H9 (cell line): ENCODE results near the gene DGKB. TPM values are rescaled to one million over a fixed set of nuclear protein-coding genes. Genes with fewer than 3 reads are reported as not detected.

Source experiments
- DNase-seq: peaks from one replicate; pipeline ENCODE4 v3.0.0-alpha.2; 2017
- H2AFZ ChIP-seq: one replicate; pipeline ENCODE4 v1.6.1; 2013; ENCODE audit warnings: mild to moderate bottlenecking, low read length, control low read depth, moderate library complexity
- H2AK5ac ChIP-seq: 2 replicates; pipeline ENCODE4 v1.6.1; 2013; ENCODE audit warnings: low read length, control low read depth, mixed read lengths; ENCODE audit not compliant: insufficient read length
- H2BK120ac ChIP-seq: one replicate; pipeline ENCODE4 v1.6.1; 2013; ENCODE audit warnings: low read depth, mild to moderate bottlenecking, low read length, control low read depth, inconsistent platforms; ENCODE audit not compliant: poor library complexity, severe bottlenecking
- H2BK12ac ChIP-seq: 2 replicates; pipeline ENCODE4 v1.6.1; 2013; ENCODE audit warnings: low read length, control low read depth, mixed read lengths, low read depth; ENCODE audit not compliant: insufficient read length
- H2BK15ac ChIP-seq: 2 replicates; pipeline ENCODE4 v1.6.1; 2013; ENCODE audit warnings: low read depth, low read length, control low read depth
- H2BK20ac ChIP-seq: one replicate; pipeline ENCODE4 v1.6.1; 2013; ENCODE audit warnings: low read depth, mild to moderate bottlenecking, low read length, control low read depth, inconsistent platforms; ENCODE audit not compliant: poor library complexity, severe bottlenecking
- H2BK5ac ChIP-seq: 2 replicates; pipeline ENCODE4 v1.6.1; 2013; ENCODE audit warnings: low read length, control low read depth, mixed read lengths; ENCODE audit not compliant: insufficient read length
- H3K14ac ChIP-seq: 2 replicates; pipeline ENCODE4 v1.6.1; 2013; ENCODE audit warnings: low read length, control low read depth; ENCODE audit not compliant: insufficient read depth
- H3K18ac ChIP-seq: 2 replicates; pipeline ENCODE4 v1.6.1; 2013; ENCODE audit warnings: low read depth, mild to moderate bottlenecking, mixed read lengths, low read length, control low read depth; ENCODE audit not compliant: insufficient read length
- H3K23ac ChIP-seq: 2 replicates; pipeline ENCODE4 v1.6.1; 2013; ENCODE audit warnings: low read length, control low read depth, mixed read lengths, low read depth; ENCODE audit not compliant: insufficient read length
- H3K23me2 ChIP-seq: 2 replicates; pipeline ENCODE4 v1.6.1; 2013; ENCODE audit warnings: low read depth, mild to moderate bottlenecking, mixed read lengths, low read length, control low read depth; ENCODE audit not compliant: insufficient read length, poor library complexity, severe bottlenecking
- H3K27ac ChIP-seq: 2 replicates; pipeline ENCODE4 v1.5.1; 2013; ENCODE audit warnings: low read length, control low read depth, mixed read lengths, low read depth; ENCODE audit not compliant: insufficient read length
- H3K27me3 ChIP-seq: 2 replicates; pipeline ENCODE4 v1.6.1; 2013; ENCODE audit warnings: low read length, control low read depth, inconsistent platforms; ENCODE audit not compliant: insufficient read depth
- H3K4ac ChIP-seq: 2 replicates; pipeline ENCODE4 v1.6.1; 2013; ENCODE audit warnings: low read depth, mild to moderate bottlenecking, control low read depth, inconsistent platforms, low read length, moderate library complexity
- H3K4me1 ChIP-seq: 2 replicates; pipeline ENCODE4 v1.6.1; 2013; ENCODE audit warnings: low read length, control low read depth, inconsistent platforms; ENCODE audit not compliant: insufficient read depth
- H3K4me2 ChIP-seq: 2 replicates; pipeline ENCODE4 v1.6.1; 2013; ENCODE audit warnings: low read length, control low read depth, mixed read lengths; ENCODE audit not compliant: insufficient read length, insufficient read depth
- H3K56ac ChIP-seq: 2 replicates; pipeline ENCODE4 v1.6.1; 2013; ENCODE audit warnings: low read depth, mild to moderate bottlenecking, mixed read lengths, low read length, control low read depth; ENCODE audit not compliant: insufficient read length
- H3K79me1 ChIP-seq: 2 replicates; pipeline ENCODE4 v1.6.1; 2013; ENCODE audit warnings: low read depth, mild to moderate bottlenecking, moderate library complexity, low read length, control low read depth, inconsistent platforms; ENCODE audit not compliant: insufficient read depth, poor library complexity, severe bottlenecking
- H3K79me2 ChIP-seq: 2 replicates; pipeline ENCODE4 v1.6.1; 2013; ENCODE audit warnings: low read length, control low read depth, inconsistent platforms; ENCODE audit not compliant: insufficient read depth
- H3K9ac ChIP-seq: 2 replicates; pipeline ENCODE4 v1.6.1; 2013; ENCODE audit warnings: low read length, control low read depth, mixed read lengths; ENCODE audit not compliant: insufficient read length; ENCODE audit errors: extremely low read depth
- H3K9me3 ChIP-seq: one replicate; pipeline ENCODE4 v1.6.1; 2013; ENCODE audit warnings: low read depth, low read length, inconsistent platforms; ENCODE audit not compliant: control insufficient read depth
- H3T11ph ChIP-seq: one replicate; pipeline ENCODE4 v1.6.1; 2013; ENCODE audit warnings: mild to moderate bottlenecking, low read length, control low read depth, inconsistent platforms
- H4K20me1 ChIP-seq: one replicate; pipeline ENCODE4 v1.6.1; 2013; ENCODE audit not compliant: control insufficient read depth, insufficient read length, insufficient read depth
- H4K5ac ChIP-seq: 2 replicates; pipeline ENCODE4 v1.6.1; 2013; ENCODE audit warnings: low read depth, mild to moderate bottlenecking, mixed read lengths, low read length, control low read depth; ENCODE audit not compliant: insufficient read length
- H4K8ac ChIP-seq: replicated peaks from 2 replicates; pipeline ENCODE4 v1.6.1; 2013; ENCODE audit warnings: low read length, control low read depth, mixed read lengths, low read depth; ENCODE audit not compliant: insufficient read length
- H4K91ac ChIP-seq: 2 replicates; pipeline ENCODE4 v1.6.1; 2013; ENCODE audit warnings: low read depth, mild to moderate bottlenecking, moderate library complexity, mixed read lengths, low read length, control low read depth; ENCODE audit not compliant: insufficient read length
- H3K27ac Mint-ChIP-seq, 3 experiments: 2 replicates in 2 of 3; 3 replicates in 1 of 3; pipeline ENCODE4 v1.8.0; 2020 to 2021; ENCODE audit warnings: mixed read lengths in 3 of 3, mild to moderate bottlenecking in 1 of 3, moderate library complexity in 1 of 3
- H3K27me3 Mint-ChIP-seq: 2 replicates; pipeline ENCODE4 v1.8.0; 2021; ENCODE audit warnings: low read depth, mild to moderate bottlenecking, moderate library complexity, mixed read lengths
- H3K36me3 Mint-ChIP-seq, 3 experiments: 2 replicates in 2 of 3; 3 replicates in 1 of 3; pipeline ENCODE4 v1.8.0; 2020 to 2021; ENCODE audit warnings: low read depth in 3 of 3, mixed read lengths in 3 of 3; ENCODE audit not compliant: insufficient read depth in 1 of 3
- H3K4me1 Mint-ChIP-seq, 2 experiments: 2 replicates each; pipeline ENCODE4 v1.8.0; 2020; ENCODE audit warnings: mixed read lengths in 2 of 2
- H3K4me3 Mint-ChIP-seq, 2 experiments: 2 replicates in 1 of 2; 3 replicates in 1 of 2; pipeline ENCODE4 v1.8.0; 2020 to 2021; ENCODE audit warnings: mild to moderate bottlenecking in 2 of 2, mixed read lengths in 2 of 2, moderate library complexity in 1 of 2
- H3K9me3 Mint-ChIP-seq, 2 experiments: 2 replicates in 1 of 2; 3 replicates in 1 of 2; pipeline ENCODE4 v1.8.0; 2020; ENCODE audit warnings: mild to moderate bottlenecking in 2 of 2, mixed read lengths in 2 of 2, moderate library complexity in 1 of 2
- CTCF ChIP-seq: fragments of 200-600 bp; sonication (generic); conservative IDR thresholded peaks from 3 replicates; pipeline ENCODE4 v1.8.0; 2021; ENCODE audit warnings: antibody characterized with exemption, mild to moderate bottlenecking
- WGBS: extraction: QIAGEN DNeasy Blood & Tissue Kit; methylation state at CpG from one replicate; pipeline ENCODE4 v1.1.7; 2013; ENCODE audit warnings: missing lambda C conversion rate, low lambda C conversion rate, mixed read lengths; ENCODE audit not compliant: insufficient read length; ENCODE audit errors: extremely low coverage; 5-methylcytosine and 5-hydroxymethylcytosine counted together
- total RNA-seq: library from RNA; stranded (reverse); gene quantifications from 2 replicates; pipeline ENCODE4 v1.2.1, GENCODE V29; 2021

Gene DGKB
- total RNA-seq, 1 experiment from 2014 or later, result 0.26 TPM

DNA sequence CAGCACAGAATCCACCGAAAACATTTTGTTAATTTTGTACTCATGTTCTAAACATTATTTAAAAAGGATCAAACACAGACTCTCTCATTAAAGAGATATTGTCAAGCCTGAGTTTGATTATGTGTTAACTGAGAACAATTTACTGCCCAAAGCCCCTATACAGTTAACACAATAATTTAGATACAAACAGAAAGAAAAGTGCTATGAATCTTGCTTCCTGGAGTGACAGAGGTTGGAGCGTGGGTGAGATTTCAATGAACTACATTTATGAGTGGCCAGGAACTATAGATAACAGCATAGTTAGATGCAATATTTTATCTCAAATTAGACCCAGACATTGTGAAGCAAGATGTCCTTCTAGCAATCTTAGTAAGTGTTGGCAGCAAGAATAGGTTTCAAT, 464.2 kb downstream of the DGKB start:
- H3K36me3 Mint-ChIP-seq, result no peaks in the 10 kb centered on the region
- Histone ChIP-seq H3T11ph (no peak overlapping the region), H3K9ac (no peak overlapping the region), H2BK15ac (no peak overlapping the region), H3K79me1 (no peaks in the 10 kb centered on the region), H3K27ac (no peak overlapping the region), H2AFZ (no peak overlapping the region), H4K20me1 (no peaks in the 10 kb centered on the region), H3K23ac (no peak overlapping the region), H3K56ac (no peak overlapping the region), H4K8ac (no peak overlapping the region), H3K9me3 (no peaks in the 10 kb centered on the region), H3K27me3 (no peaks in the 10 kb centered on the region), H3K4ac (no peak overlapping the region), H2BK120ac (no peak overlapping the region), H3K18ac (no peak overlapping the region), H3K23me2 (no peaks in the 10 kb centered on the region), H3K14ac (no peak overlapping the region), H4K91ac (no peak overlapping the region), H2BK12ac (no peak overlapping the region), H3K4me2 (no peak overlapping the region), H4K5ac (no peak overlapping the region), H3K79me2 (no peaks in the 10 kb centered on the region), H2BK5ac (no peak overlapping the region), H2BK20ac (no peak overlapping the region), H3K4me1 (no peaks in the 10 kb centered on the region), H2AK5ac (no peak overlapping the region)
- no peaks in the 10 kb centered on the region for H3K9me3 Mint-ChIP-seq
- WGBS, result no CpG with 5 or more reads among the region's 2 CpGs
- peaks cover 1 to 2% of the 10 kb centered on the region in 2 experiments; a peak in 3 of 4 replicates for H3K4me1 Mint-ChIP-seq
- no peak overlapping the region for H3K4me3 Mint-ChIP-seq
- H3K27me3 Mint-ChIP-seq, result no peaks in the 10 kb centered on the region
- H3K27ac Mint-ChIP-seq, result no peak overlapping the region
- TF ChIP-seq CTCF, result no peak
- DNase-seq, result no peak
